HepG2 (cell line): ENCODE data around the gene C22orf31. TPM values are rescaled to one million over a fixed set of nuclear protein-coding genes. Genes with fewer than 3 reads are reported as not detected.

Experiments used
- DMAP1 ChIP-seq: IDR thresholded peaks from 2 replicates; pipeline ENCODE4 v1.6.1; 2016
- ERF ChIP-seq: IDR thresholded peaks from 2 replicates; pipeline ENCODE4 v1.6.1; 2018; ENCODE audit warnings: missing biosample characterization, missing genetic modification reagents
- HDAC2 ChIP-seq: sonication (generic); formaldehyde crosslinking; IDR thresholded peaks from 2 replicates; pipeline ENCODE4 v1.4.0; 2020; ENCODE audit warnings: missing genetic modification reagents
- IRX3 ChIP-seq: sonication (generic); formaldehyde crosslinking; IDR thresholded peaks from 2 replicates; pipeline ENCODE4 v1.8.1; 2023; ENCODE audit warnings: mild to moderate bottlenecking, low read depth, missing genetic modification reagents, borderline replicate concordance
- LRRFIP1 ChIP-seq: sonication (generic); formaldehyde crosslinking; conservative IDR thresholded peaks from 2 replicates; pipeline ENCODE4 v1.4.0; 2020; ENCODE audit warnings: missing genetic modification reagents
- MXI1 ChIP-seq: IDR thresholded peaks from 3 replicates; pipeline ENCODE4 v1.6.1; 2012; ENCODE audit warnings: low read depth, low read length, inconsistent platforms, borderline replicate concordance
- RCOR2 ChIP-seq: IDR thresholded peaks from 2 replicates; pipeline ENCODE4 v1.6.1; 2016; ENCODE audit warnings: missing biosample characterization, missing genetic modification reagents
- RELA ChIP-seq: sonication (generic); formaldehyde crosslinking; IDR thresholded peaks from 2 replicates; pipeline ENCODE4 v1.4.0; 2020; ENCODE audit warnings: missing genetic modification reagents
- SIN3A ChIP-seq: IDR thresholded peaks from 2 replicates; pipeline ENCODE4 v1.6.1; 2011; ENCODE audit warnings: low read depth, mild to moderate bottlenecking, control low read depth, low read length, borderline replicate concordance
- SMC3 ChIP-seq: IDR thresholded peaks from 2 replicates; pipeline ENCODE4 v1.6.1; 2011; ENCODE audit warnings: low read length, improper control_type of control experiment
- SPEN ChIP-seq: sonication (generic); formaldehyde crosslinking; IDR thresholded peaks from 2 replicates; pipeline ENCODE4 v1.5.1; 2020; ENCODE audit warnings: low read depth, mild to moderate bottlenecking, missing genetic modification reagents
- SRSF9 ChIP-seq: fragments of 200-400 bp; formaldehyde crosslinking; IDR thresholded peaks from 2 replicates; pipeline ENCODE4 v1.6.1; 2018; ENCODE audit warnings: borderline replicate concordance, mild to moderate bottlenecking, low read depth, low read length; ENCODE audit not compliant: insufficient read depth, poor library complexity, severe bottlenecking
- TAF1 ChIP-seq: sonication (generic); formaldehyde crosslinking; IDR thresholded peaks from 2 replicates; pipeline ENCODE4 v1.4.0; 2020; ENCODE audit warnings: missing genetic modification reagents
- TCF7 ChIP-seq: sonication (generic); IDR thresholded peaks from 2 replicates; pipeline ENCODE4 v1.6.1; 2016; ENCODE audit warnings: antibody characterized with exemption, low read depth
- TGIF2 ChIP-seq: IDR thresholded peaks from 2 replicates; pipeline ENCODE4 v1.6.1; 2016; ENCODE audit warnings: control low read depth, missing compliant biosample characterization
- ZFX ChIP-seq: sonication (generic); formaldehyde crosslinking; IDR thresholded peaks from 2 replicates; pipeline ENCODE4 v1.4.0; 2020; ENCODE audit warnings: mild to moderate bottlenecking, low read depth, missing genetic modification reagents, moderate library complexity
- ZNF556 ChIP-seq: sonication (generic); formaldehyde crosslinking; IDR thresholded peaks from 2 replicates; pipeline ENCODE4 v1.4.0; 2020; ENCODE audit warnings: mild to moderate bottlenecking, missing genetic modification reagents, borderline replicate concordance
- ZNF580 ChIP-seq: IDR thresholded peaks from 2 replicates; pipeline ENCODE4 v1.6.1; 2016; ENCODE audit warnings: low read depth, borderline replicate concordance
- ZNF614 ChIP-seq: IDR thresholded peaks from 2 replicates; pipeline ENCODE4 v1.6.1; 2018; ENCODE audit warnings: missing biosample characterization, missing genetic modification reagents, inconsistent platforms, borderline replicate concordance
- ZNF749 ChIP-seq: sonication (generic); formaldehyde crosslinking; IDR thresholded peaks from 2 replicates; pipeline ENCODE4 v1.8.0; 2022; ENCODE audit warnings: mild to moderate bottlenecking, missing genetic modification reagents, moderate library complexity, borderline replicate concordance
- ZNF776 ChIP-seq: sonication (generic); formaldehyde crosslinking; IDR thresholded peaks from 2 replicates; pipeline ENCODE4 v1.4.0; 2020; ENCODE audit warnings: mild to moderate bottlenecking, missing genetic modification reagents
- ZNF784 ChIP-seq: sonication (generic); formaldehyde crosslinking; IDR thresholded peaks from 2 replicates; pipeline ENCODE4 v1.5.1; 2020; ENCODE audit warnings: missing genetic modification reagents, mild to moderate bottlenecking, borderline replicate concordance
- polyA plus RNA-seq, 8 experiments: library from polyadenylated mRNA; depleted of rRNA in 3 of 8; stranded (reverse) in 7 of 8; unstranded in 1 of 8; fragments of >200 nt; fragmentation: Illumina TruSeq in 4 of 8; extraction: Trizol in 4 of 8; gene quantifications; 2 replicates each; pipeline versions ENCODE4 v1.2.1 to v1.2.3, GENCODE V29; 2011 to 2016; ENCODE audit warnings: low read depth in 4 of 8, missing spikeins in 1 of 8, mixed read lengths in 1 of 8; ENCODE audit not compliant: insufficient read depth in 1 of 8
- total RNA-seq, 5 experiments: library from RNA; depleted of rRNA; stranded (reverse); fragments of >200 nt; fragmentation: Illumina TruSeq; extraction: Trizol; gene quantifications; 2 replicates each; pipeline ENCODE4 v1.2.3, GENCODE V29; 2016; ENCODE audit warnings: low read depth in 1 of 5
- TF ChIP-seq, protein P1 (sequence below): sonication (generic); formaldehyde crosslinking; IDR thresholded peaks from 2 replicates; pipeline ENCODE4 v1.5.1; 2020; ENCODE audit warnings: mild to moderate bottlenecking, moderate library complexity, missing genetic modification reagents

The C22orf31 gene
- total and polyA plus RNA-seq, 2 of the 13 experiments (the other 11 are each of a cell fraction or from before 2014, with no cell fraction given), result not detected

DNA sequence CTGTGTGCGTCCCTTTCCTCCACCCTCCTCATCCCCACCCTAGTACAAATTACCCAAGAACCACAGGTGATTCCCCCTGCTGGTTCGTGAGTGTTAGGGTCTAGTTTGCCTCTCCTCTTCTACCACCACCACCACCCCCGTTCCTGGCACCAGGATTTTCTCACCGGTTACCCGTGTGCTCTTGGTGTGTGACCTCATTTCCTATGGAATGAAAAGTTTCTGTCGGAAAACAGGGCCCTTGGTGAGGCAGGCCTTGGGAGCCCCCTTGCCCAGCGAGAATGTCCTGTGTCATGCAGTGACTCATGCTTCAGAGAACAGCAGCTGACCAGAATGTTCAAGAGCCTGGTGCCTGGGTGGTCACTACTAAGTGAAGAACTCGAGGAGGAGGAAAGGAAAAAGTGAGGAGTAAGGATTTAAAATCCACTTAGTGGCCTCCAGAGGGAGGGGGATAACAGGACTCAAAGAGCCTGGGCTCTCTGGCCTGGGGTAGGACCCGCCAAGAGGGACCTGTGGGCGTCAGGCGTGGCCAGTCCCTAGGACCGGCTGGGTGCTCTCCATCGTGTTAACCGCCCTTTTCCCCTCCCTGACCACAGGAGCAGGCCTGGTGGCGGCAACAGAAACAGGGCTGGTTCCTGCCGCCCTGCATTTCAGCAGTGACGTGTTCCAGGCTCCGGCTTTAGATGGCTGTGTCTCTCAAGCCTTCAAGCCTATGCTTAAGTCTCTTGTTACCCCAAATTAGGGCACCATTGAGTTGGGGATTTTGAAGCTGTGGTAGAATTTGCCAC is 30.2 kb downstream of the C22orf31 start (continued):
- TF ChIP-seq ZNF784 (CRISPR knock-in tag), result no peak
- TF ChIP-seq ZNF749 (CRISPR knock-in tag), result no peak
- 0 out of 2 replicates have a peak, but pooled peaks have one; percentile 4 for TF ChIP-seq DMAP1 (CRISPR knock-in tag)
- TF ChIP-seq, protein P1, sequence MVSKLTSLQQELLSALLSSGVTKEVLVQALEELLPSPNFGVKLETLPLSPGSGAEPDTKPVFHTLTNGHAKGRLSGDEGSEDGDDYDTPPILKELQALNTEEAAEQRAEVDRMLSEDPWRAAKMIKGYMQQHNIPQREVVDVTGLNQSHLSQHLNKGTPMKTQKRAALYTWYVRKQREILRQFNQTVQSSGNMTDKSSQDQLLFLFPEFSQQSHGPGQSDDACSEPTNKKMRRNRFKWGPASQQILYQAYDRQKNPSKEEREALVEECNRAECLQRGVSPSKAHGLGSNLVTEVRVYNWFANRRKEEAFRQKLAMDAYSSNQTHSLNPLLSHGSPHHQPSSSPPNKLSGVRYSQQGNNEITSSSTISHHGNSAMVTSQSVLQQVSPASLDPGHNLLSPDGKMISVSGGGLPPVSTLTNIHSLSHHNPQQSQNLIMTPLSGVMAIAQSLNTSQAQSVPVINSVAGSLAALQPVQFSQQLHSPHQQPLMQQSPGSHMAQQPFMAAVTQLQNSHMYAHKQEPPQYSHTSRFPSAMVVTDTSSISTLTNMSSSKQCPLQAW (CRISPR knock-in tag), result peak; percentile 41; the same call in 1 of the 2 replicates
- peak; percentile 12; the same call in 1 of the 2 replicates for TF ChIP-seq TGIF2 (CRISPR knock-in tag)
- no peak for TF ChIP-seq IRX3 (CRISPR knock-in tag)
- TF ChIP-seq HDAC2 (CRISPR knock-in tag), result peak; percentile 57; the same call in 1 of the 2 replicates
- no peak; the same call in 1 of the 2 replicates for TF ChIP-seq ERF (CRISPR knock-in tag)
- TF ChIP-seq MXI1, result peak; percentile 67; the same call in 1 of the 3 replicates
- TF ChIP-seq LRRFIP1 (CRISPR knock-in tag), result no peak
- 0 out of 2 replicates have a peak, but pooled peaks have one; percentile 46 for TF ChIP-seq ZNF556 (CRISPR knock-in tag)
- no peak for TF ChIP-seq ZNF776 (CRISPR knock-in tag)
- no peak for TF ChIP-seq SRSF9
- TF ChIP-seq RELA (CRISPR knock-in tag), result no peak
- peak; percentile 66; the same call in 1 of the 2 replicates for TF ChIP-seq ZNF614
- peak; percentile 22; the same call in 1 of the 2 replicates for TF ChIP-seq TAF1 (CRISPR knock-in tag)
- TF ChIP-seq ZFX (CRISPR knock-in tag), result peak; percentile 74
- TF ChIP-seq SIN3A, result 0 out of 2 replicates have a peak, but pooled peaks have one; percentile 31
- no peak for TF ChIP-seq ZNF580
- no peak; the same call in 1 of the 2 replicates for TF ChIP-seq SPEN (CRISPR knock-in tag)
- TF ChIP-seq TCF7, result peak; percentile 68
- no peak; the same call in 1 of the 2 replicates for TF ChIP-seq SMC3
- 0 out of 2 replicates have a peak, but pooled peaks have one; percentile 12 for TF ChIP-seq RCOR2 (CRISPR knock-in tag)
